GM12873 (cell line): ENCODE data around the gene MSANTD2.

ENCODE experiments used
- TF ChIP-seq, protein P1 (sequence below): IDR thresholded peaks from 2 replicates; pipeline ENCODE4 v1.5.1; 2012; ENCODE audit warnings: low read depth, mild to moderate bottlenecking, moderate library complexity, low read length, control low read depth; ENCODE audit not compliant: insufficient read depth; ENCODE audit errors: missing control alignments

Gene MSANTD2

DNA sequence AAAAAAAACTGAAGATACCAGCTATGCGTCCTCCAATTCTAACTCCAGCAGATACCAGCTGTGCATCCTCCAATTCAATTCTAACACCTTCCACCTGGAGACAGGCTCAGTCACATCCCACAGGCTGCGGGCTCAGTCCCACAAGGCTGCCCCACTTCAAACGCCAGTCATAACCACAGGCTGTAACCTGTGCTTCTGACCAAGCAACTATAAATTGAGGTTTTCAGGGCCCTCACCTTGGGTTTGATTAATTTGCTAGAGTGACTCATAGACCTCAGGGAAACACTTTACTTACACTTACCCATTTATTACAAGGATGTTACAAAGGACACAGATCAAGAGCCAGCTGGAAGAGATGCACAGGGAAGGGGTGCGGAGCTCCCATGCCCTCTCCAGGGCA lies 32.4 kb upstream of the MSANTD2 start:
- TF ChIP-seq, protein P1, sequence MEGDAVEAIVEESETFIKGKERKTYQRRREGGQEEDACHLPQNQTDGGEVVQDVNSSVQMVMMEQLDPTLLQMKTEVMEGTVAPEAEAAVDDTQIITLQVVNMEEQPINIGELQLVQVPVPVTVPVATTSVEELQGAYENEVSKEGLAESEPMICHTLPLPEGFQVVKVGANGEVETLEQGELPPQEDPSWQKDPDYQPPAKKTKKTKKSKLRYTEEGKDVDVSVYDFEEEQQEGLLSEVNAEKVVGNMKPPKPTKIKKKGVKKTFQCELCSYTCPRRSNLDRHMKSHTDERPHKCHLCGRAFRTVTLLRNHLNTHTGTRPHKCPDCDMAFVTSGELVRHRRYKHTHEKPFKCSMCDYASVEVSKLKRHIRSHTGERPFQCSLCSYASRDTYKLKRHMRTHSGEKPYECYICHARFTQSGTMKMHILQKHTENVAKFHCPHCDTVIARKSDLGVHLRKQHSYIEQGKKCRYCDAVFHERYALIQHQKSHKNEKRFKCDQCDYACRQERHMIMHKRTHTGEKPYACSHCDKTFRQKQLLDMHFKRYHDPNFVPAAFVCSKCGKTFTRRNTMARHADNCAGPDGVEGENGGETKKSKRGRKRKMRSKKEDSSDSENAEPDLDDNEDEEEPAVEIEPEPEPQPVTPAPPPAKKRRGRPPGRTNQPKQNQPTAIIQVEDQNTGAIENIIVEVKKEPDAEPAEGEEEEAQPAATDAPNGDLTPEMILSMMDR, result no peak

GRCh38 chr11:124831897-124832296 lies 31.7 kb upstream of the MSANTD2 start:
- TF ChIP-seq, protein P1, result no peak

GRCh38 chr11:124830749-124831148 lies 30.5 kb upstream of the MSANTD2 start:
- TF ChIP-seq, protein P1, result no peak

DNA sequence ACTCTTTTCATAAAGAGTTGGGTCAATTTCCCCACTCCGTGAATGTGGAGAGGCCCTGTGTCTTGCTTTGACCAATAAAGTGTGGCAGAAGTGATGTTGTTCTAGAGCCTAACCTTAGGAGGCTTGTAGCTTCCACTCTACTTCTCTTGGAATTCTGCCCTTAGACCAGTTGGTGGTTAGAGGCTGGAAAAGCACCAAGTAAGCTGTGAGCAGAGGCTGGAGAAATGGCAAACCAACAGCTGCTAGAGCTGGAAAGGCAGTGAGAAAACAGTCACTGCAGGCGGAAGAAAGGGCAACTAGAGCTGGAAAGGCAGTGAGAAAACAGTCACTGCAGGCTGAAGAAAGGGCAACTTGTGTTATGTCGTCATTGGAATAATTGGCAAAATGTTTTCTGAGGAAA lies 29.8 kb upstream of the MSANTD2 start:
- TF ChIP-seq, protein P1, result no peak

GRCh38 chr11:124825876-124826275 lies 25.7 kb upstream of the MSANTD2 start:
- TF ChIP-seq, protein P1, result no peak

DNA sequence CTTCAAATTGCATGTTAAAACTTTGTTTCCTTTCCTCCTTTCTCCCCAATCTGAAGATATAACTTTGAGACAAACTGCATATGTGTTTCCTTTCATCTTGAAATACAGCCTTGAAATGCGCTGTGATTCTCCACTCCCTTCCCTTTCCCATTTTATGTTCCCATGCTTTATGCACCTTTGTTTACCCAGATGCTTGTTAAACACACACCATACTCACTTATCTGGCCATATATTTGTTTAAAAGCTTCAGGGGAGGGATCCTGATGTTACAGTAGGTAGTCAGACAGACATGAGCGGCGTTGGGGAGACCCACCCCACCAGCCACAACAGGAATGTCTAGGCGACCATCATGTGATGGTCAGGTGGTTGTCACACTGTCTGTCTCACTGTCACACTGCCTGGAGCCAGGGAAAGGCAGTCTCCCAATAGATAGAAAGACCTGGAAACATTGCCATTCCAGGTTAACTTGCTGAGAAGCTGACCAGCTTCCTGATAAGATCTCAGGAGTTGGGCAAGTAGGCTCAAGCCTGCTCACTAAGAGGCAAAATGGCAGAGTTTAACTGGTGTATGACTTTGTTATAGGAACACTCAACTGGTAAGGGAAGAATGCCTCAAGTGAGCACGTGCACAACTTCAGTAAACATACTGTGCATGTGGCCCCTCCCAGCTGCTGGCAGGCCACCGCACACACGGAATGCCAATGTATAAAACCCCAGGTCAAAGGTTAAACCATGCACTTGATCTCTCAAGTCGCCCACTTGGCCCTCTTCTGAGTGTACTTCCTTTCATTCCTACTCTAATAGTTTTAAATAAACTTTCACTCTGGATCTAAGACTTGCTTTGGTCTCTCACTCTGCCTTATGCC lies 23.5 kb upstream of the MSANTD2 start:
- TF ChIP-seq, protein P1, result no peak

DNA sequence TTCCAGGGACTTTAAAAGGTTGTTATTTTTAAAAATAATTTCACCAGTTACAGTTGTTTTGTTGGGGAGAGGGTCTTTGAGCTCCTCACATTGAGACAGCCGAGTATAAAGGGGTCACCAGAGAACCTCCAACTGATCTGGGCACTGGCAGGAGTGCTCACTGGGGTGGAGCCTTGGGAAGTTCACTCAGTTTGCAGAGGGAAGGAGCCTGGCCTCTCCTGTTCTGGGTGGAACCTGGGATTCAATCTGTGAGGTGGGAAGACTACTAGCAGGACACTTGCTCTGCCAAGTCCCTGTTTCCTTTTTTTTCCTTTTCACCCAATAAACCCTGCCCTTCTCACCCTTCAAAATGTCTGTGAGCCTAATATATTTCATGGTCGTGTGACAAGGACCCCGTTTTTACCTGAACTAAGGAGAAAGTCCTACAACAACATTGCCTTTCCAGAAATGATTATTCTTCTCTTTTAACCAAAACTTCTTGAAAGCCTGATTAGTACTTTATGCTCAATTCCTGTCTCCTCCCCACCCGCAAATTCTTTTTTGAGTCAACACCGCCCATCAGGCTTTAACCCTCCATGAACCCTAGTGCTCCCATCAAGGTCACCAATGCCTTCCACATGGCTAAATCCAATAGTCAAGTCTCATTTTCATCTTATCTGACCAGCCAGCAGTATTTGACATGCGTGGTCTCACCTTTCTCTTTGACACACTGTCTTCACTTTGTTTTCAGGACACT lies 22.0 kb upstream of the MSANTD2 start:
- TF ChIP-seq, protein P1, result no peak
